ENCODE results near the gene SLC33A1. TPM values are rescaled to one million over a fixed set of nuclear protein-coding genes. Genes with fewer than 3 reads are reported as not detected.
A peak's percentile ranks its signal among the peaks of the same experiment; 100 is the strongest.

SLC33A1 gene
- total RNA-seq, 5 donors from 2014 or later (not counting 1 experiment from before 2014, with no cell fraction given) = 17.4 to 33.1 (median 28.5) TPM

DNA sequence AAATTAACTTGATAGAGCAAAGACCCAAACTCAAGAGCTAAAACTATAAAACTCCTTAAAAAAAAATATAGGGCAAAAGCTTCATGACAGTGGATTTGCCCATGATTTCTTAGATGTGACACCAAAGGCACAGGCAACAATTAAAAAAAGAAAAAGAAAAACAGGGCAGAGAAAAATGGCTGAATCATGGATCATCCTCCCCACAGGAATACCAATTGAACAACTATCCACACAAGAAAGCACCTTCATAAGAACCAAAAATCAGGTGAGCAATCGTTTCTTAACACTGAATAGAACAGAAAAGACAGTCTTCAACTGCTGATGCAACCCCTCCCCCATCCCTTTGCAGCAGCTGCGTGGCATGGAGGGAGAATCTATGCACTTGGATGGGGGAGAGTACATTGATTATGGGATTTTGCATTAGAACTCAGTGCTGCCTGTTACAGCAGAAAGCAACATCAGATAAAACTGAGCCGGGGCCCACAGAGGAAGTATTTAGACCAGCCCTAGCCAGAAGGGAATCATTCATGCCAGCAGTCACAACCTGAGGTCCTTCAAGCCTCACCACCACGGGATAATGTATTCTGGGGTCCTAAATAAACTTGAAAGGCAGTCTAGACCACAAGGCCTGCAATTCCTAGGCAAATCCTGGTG lies 63.8 kb downstream of the SLC33A1 start:
- no peak overlapping the region for H3K27ac ChIP-seq (ENCODE audit: low read length)
- peaks cover 10 to 19% (median 15%) of the 10 kb centered on the region in 3 donors for H3K4me1 Mint-ChIP-seq
- peaks cover 47% of the 10 kb centered on the region for H3K36me3 Mint-ChIP-seq
- WGBS (ENCODE audit: insufficient coverage) = no CpG with 5 or more reads among the region's 4 CpGs
- no peaks in the 10 kb centered on the region for H3K9me3 ChIP-seq
- H3K9me3 Mint-ChIP-seq = peaks cover 3 to 8% (median 7%) of the 10 kb centered on the region in 3 donors
- no peak for DNase-seq
- H3K4me3 Mint-ChIP-seq = no peak overlapping the region
- no peaks in the 10 kb centered on the region for H3K27me3 ChIP-seq (replicated peaks in 1 of 2; ENCODE audit: control insufficient read depth in 2 of 2, extremely low read depth in 1 of 2, insufficient read depth in 2 of 2, low read length in 1 of 2)
- no peaks in the 10 kb centered on the region for H3K27me3 Mint-ChIP-seq
- H3K27ac Mint-ChIP-seq = no peak overlapping the region
- no peaks in the 10 kb centered on the region for H3K4me1 ChIP-seq (ENCODE audit: control insufficient read depth in 1 of 2, extremely low read depth in 1 of 2, insufficient read depth in 2 of 2, low read length in 2 of 2)
- CTCF ChIA-PET = interaction anchor here (1.0 to 1.2 kb wide), 2 partner anchors 16 to 62 kb away, joined by 4 to 8 read pairs; partner anchors contain the start of gene C3orf33 (in 1 of the 2)
- no peak for ATAC-seq (replicated peaks in 1 of 4)
- POLR2A ChIA-PET = no interaction called here
- no peak overlapping the region for H3K4me3 ChIP-seq (ENCODE audit: control insufficient read depth in 1 of 2, extremely low read depth in 1 of 2, low read length in 1 of 2)
- H3K36me3 ChIP-seq (ENCODE audit: control insufficient read depth in 2 of 2, extremely low read depth in 1 of 2, insufficient read depth in 1 of 2, low read length in 1 of 2) = peaks cover 0 to 9% of the 10 kb centered on the region in 2 donors

DNA sequence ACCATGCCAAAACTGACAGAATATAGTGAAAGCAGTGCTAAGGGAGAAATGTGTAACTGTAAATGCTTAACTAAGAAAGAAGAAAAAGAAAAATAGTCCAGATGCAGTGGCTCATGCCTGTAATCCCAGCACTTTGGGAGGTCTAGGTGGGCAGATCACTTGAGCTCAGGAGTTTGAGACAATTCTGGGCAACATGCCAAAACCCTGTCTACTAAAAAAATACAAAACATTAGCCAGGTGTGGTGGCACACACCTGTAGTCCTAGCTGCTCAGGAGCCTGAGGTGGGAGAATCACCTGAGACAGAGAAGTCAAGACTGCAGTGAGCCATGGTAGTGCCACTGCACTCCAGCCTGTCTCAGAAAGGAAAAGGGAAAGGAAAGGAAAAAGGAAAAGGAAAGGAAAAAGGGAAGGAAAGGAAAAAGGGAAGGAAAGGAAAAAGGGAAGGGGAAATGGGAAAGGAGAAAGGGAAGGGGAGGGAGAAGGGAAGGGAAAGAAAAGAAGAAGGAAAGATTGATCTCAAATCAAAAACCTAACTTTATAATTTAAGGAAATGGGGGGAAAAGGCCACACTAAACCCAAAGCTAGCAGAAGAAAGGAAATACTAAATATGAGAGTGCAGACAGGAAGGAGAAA lies 68.4 kb downstream of the SLC33A1 start:
- Histone ChIP-seq H3K36me3 (ENCODE audit: control insufficient read depth in 2 of 2, extremely low read depth in 1 of 2, insufficient read depth in 1 of 2, low read length in 1 of 2) (peaks cover 0 to 3% of the 10 kb centered on the region in 2 donors), H3K9me3 (no peaks in the 10 kb centered on the region), H3K4me1 (ENCODE audit: control insufficient read depth in 1 of 2, extremely low read depth in 1 of 2, insufficient read depth in 2 of 2, low read length in 2 of 2) (no peaks in the 10 kb centered on the region), H3K27ac (ENCODE audit: low read length) (no peak overlapping the region), H3K4me3 (ENCODE audit: control insufficient read depth in 1 of 2, extremely low read depth in 1 of 2, low read length in 1 of 2) (no peak overlapping the region), H3K27me3 (replicated peaks in 1 of 2; ENCODE audit: control insufficient read depth in 2 of 2, extremely low read depth in 1 of 2, insufficient read depth in 2 of 2, low read length in 1 of 2) (no peaks in the 10 kb centered on the region)
- DNase-seq (peak in 1 of 35 experiments; percentile 8), ATAC-seq (replicated peaks in 1 of 4) (no peak)
- POLR2A ChIA-PET = no interaction called here
- H3K4me1 Mint-ChIP-seq = peaks cover 14 to 20% (median 17%) of the 10 kb centered on the region in 3 donors
- H3K9me3 Mint-ChIP-seq = peaks cover 0 to 10% (median 10%) of the 10 kb centered on the region in 3 donors
- H3K36me3 Mint-ChIP-seq = peaks cover 31% of the 10 kb centered on the region
- no peak overlapping the region for H3K4me3 Mint-ChIP-seq
- CTCF ChIA-PET = no interaction called here
- no peak overlapping the region for H3K27ac Mint-ChIP-seq
- H3K27me3 Mint-ChIP-seq = no peaks in the 10 kb centered on the region

DNA sequence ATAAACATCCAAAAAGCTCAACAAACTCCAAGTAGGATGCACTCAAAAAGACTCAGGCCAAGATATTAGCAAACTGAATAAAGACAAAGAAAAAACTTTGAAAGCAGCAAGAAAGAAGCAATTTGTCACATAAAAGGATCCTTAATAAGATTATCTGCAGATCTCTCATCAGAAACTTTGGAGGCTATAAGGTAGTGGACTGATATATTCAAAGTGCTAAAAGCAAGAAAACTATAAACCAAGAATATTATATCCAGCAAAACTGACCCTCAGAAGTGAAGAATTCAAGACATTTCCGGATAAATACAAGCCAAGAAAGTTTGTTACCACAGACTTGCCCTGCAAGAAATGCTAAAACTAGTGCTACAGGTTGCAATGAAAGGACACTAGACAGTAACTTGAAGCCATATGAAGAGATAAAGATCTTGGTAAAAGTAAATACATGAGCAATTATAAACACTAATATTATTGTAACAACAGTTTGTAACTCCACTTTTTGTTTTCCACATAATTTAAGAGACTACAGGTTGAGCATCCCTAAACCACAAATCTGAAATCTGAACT lies 71.8 kb downstream of the SLC33A1 start:
- Histone ChIP-seq H3K4me1 (ENCODE audit: control insufficient read depth in 1 of 2, extremely low read depth in 1 of 2, insufficient read depth in 2 of 2, low read length in 2 of 2) (no peaks in the 10 kb centered on the region), H3K4me3 (ENCODE audit: control insufficient read depth in 1 of 2, extremely low read depth in 1 of 2, low read length in 1 of 2) (no peak overlapping the region), H3K9me3 (no peaks in the 10 kb centered on the region), H3K27ac (ENCODE audit: low read length) (no peak overlapping the region), H3K27me3 (replicated peaks in 1 of 2; ENCODE audit: control insufficient read depth in 2 of 2, extremely low read depth in 1 of 2, insufficient read depth in 2 of 2, low read length in 1 of 2) (no peaks in the 10 kb centered on the region), H3K36me3 (ENCODE audit: control insufficient read depth in 2 of 2, extremely low read depth in 1 of 2, insufficient read depth in 1 of 2, low read length in 1 of 2) (peaks cover 0 to 7% of the 10 kb centered on the region in 2 donors)
- Mint-ChIP-seq H3K4me1 (peaks cover 12 to 14% (median 14%) of the 10 kb centered on the region in 3 donors), H3K27ac (no peak overlapping the region), H3K36me3 (peaks cover 48% of the 10 kb centered on the region), H3K9me3 (peaks cover 0 to 10% (median 10%) of the 10 kb centered on the region in 3 donors), H3K4me3 (no peak overlapping the region), H3K27me3 (no peaks in the 10 kb centered on the region)
- CTCF ChIA-PET = interaction anchor here in 1 of 2 donors (1.2 kb wide), 1 partner anchor 24 kb away, joined by 3 read pairs; the partner anchor contains the start of gene C3orf33
- ATAC-seq (replicated peaks in 1 of 4) (no peak), DNase-seq (no peak)
- POLR2A ChIA-PET = no interaction called here
- 100% methylated on average over 1 of the region's 1 CpG for WGBS (ENCODE audit: insufficient coverage)

DNA sequence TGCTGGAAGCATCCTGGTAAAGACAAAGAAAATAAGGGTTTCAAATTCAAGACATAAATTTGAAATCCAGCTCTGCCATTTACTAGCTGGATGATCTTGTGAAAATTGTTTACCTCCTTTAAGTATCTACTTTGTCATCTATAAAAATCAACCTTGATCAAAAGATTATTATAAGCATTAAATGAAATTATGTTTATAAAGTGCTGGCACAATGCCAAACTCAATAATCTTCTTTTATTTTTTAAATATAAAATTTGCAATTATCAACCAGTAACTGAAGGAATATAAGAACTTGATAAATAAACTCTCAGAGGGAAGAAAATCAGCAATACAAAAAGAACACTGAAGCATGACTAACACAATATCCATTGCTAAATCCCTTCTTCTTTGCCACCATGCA lies 73.9 kb downstream of the SLC33A1 start:
- POLR2A ChIA-PET = interaction anchor here in 1 of 2 donors (0.6 kb wide), 1 partner anchor 12 kb away, joined by 3 read pairs; no protein-coding TSS in a partner anchor
- Histone ChIP-seq H3K36me3 (ENCODE audit: control insufficient read depth in 2 of 2, extremely low read depth in 1 of 2, insufficient read depth in 1 of 2, low read length in 1 of 2) (peaks cover 0 to 7% of the 10 kb centered on the region in 2 donors), H3K9me3 (no peaks in the 10 kb centered on the region), H3K27ac (ENCODE audit: low read length) (no peak overlapping the region), H3K4me1 (ENCODE audit: control insufficient read depth in 1 of 2, extremely low read depth in 1 of 2, insufficient read depth in 2 of 2, low read length in 2 of 2) (no peaks in the 10 kb centered on the region), H3K27me3 (replicated peaks in 1 of 2; ENCODE audit: control insufficient read depth in 2 of 2, extremely low read depth in 1 of 2, insufficient read depth in 2 of 2, low read length in 1 of 2) (no peaks in the 10 kb centered on the region), H3K4me3 (ENCODE audit: control insufficient read depth in 1 of 2, extremely low read depth in 1 of 2, low read length in 1 of 2) (no peak overlapping the region)
- CTCF ChIA-PET = no interaction called here
- DNase-seq (no peak), ATAC-seq (replicated peaks in 1 of 4) (no peak)
- H3K9me3 Mint-ChIP-seq = peaks cover 0 to 10% (median 10%) of the 10 kb centered on the region in 3 donors
- no peak overlapping the region for H3K4me3 Mint-ChIP-seq
- peaks cover under 1 to 2% (median under 1%) of the 10 kb centered on the region in 3 donors for H3K4me1 Mint-ChIP-seq
- peaks cover 50% of the 10 kb centered on the region for H3K36me3 Mint-ChIP-seq
- H3K27ac Mint-ChIP-seq = no peak overlapping the region
- H3K27me3 Mint-ChIP-seq = no peaks in the 10 kb centered on the region

DNA sequence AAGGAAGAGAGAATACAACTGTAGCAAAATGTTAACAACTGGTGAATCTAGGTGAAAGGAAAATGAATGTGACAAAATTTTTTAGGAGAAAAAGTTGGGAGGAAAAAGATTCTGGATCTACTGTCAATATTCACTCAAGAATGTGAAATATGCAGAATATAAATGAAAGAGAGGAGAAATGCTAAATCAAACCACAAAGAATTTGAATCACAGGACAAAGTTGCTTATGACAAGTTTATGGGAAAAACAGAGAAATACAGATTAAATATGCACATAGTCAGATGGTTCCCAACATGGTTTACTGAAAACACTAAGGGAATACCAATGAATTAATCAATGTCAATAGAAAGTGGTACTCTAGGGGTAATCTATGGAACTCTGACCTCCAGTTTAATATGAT lies 75.8 kb downstream of the SLC33A1 start:
- no peak overlapping the region for H3K27ac ChIP-seq (ENCODE audit: low read length)
- no peak for ATAC-seq (replicated peaks in 1 of 4)
- Mint-ChIP-seq H3K36me3 (peaks cover 60% of the 10 kb centered on the region), H3K4me3 (no peak overlapping the region), H3K9me3 (peaks cover 0 to 10% (median 10%) of the 10 kb centered on the region in 3 donors), H3K4me1 (no peaks in the 10 kb centered on the region), H3K27ac (no peak overlapping the region), H3K27me3 (no peaks in the 10 kb centered on the region)
- no peaks in the 10 kb centered on the region for H3K4me1 ChIP-seq (ENCODE audit: control insufficient read depth in 1 of 2, extremely low read depth in 1 of 2, insufficient read depth in 2 of 2, low read length in 2 of 2)
- no peaks in the 10 kb centered on the region for H3K27me3 ChIP-seq (replicated peaks in 1 of 2; ENCODE audit: control insufficient read depth in 2 of 2, extremely low read depth in 1 of 2, insufficient read depth in 2 of 2, low read length in 1 of 2)
- H3K36me3 ChIP-seq (ENCODE audit: control insufficient read depth in 2 of 2, extremely low read depth in 1 of 2, insufficient read depth in 1 of 2, low read length in 1 of 2) = peaks cover 0 to 15% of the 10 kb centered on the region in 2 donors
- POLR2A ChIA-PET = no interaction called here
- H3K4me3 ChIP-seq (ENCODE audit: control insufficient read depth in 1 of 2, extremely low read depth in 1 of 2, low read length in 1 of 2) = no peak overlapping the region
- H3K9me3 ChIP-seq = no peaks in the 10 kb centered on the region
- CTCF ChIA-PET = no interaction called here
- no peak for DNase-seq

DNA sequence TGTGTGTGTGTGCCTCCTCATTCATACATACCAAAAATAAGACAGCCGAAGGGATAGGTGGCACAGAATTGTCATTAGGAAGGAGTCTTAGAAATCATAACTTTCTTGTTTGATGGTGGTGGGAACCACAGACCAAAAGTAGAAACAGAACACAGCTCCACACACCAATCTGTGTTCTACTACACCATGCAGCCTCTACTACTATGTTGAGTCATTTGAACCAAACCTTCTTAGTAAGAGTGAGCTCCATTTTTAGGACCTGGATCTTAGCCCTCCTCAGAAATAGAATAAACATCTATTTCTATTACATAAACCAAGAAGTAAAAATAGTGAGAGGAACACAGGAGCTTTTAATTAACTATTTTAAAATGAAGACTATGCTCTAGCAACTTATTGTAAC lies 81.4 kb downstream of the SLC33A1 start:
- Histone ChIP-seq H3K4me1 (ENCODE audit: control insufficient read depth in 1 of 2, extremely low read depth in 1 of 2, insufficient read depth in 2 of 2, low read length in 2 of 2) (no peaks in the 10 kb centered on the region), H3K4me3 (ENCODE audit: control insufficient read depth in 1 of 2, extremely low read depth in 1 of 2, low read length in 1 of 2) (no peak overlapping the region), H3K36me3 (ENCODE audit: control insufficient read depth in 2 of 2, extremely low read depth in 1 of 2, insufficient read depth in 1 of 2, low read length in 1 of 2) (peaks cover 4 to 11% of the 10 kb centered on the region in 2 donors), H3K27ac (ENCODE audit: low read length) (no peak overlapping the region), H3K27me3 (replicated peaks in 1 of 2; ENCODE audit: control insufficient read depth in 2 of 2, extremely low read depth in 1 of 2, insufficient read depth in 2 of 2, low read length in 1 of 2) (no peaks in the 10 kb centered on the region), H3K9me3 (no peaks in the 10 kb centered on the region)
- H3K4me3 Mint-ChIP-seq = no peak overlapping the region
- no peaks in the 10 kb centered on the region for H3K27me3 Mint-ChIP-seq
- peaks cover 60% of the 10 kb centered on the region for H3K36me3 Mint-ChIP-seq
- DNase-seq (no peak), ATAC-seq (replicated peaks in 1 of 4) (no peak)
- ChIA-PET POLR2A (no interaction called here), CTCF (interaction anchor here (0.6 to 1.1 kb wide), 3 partner anchors 33 to 1236 kb away, joined by 3 to 6 read pairs (median 4); partner anchors contain the start of gene C3orf33 (in 1 of the 2))
- no CpG with 5 or more reads among the region's 1 CpG for WGBS (ENCODE audit: insufficient coverage)
- H3K4me1 Mint-ChIP-seq = no peaks in the 10 kb centered on the region
- no peaks in the 10 kb centered on the region for H3K9me3 Mint-ChIP-seq
- H3K27ac Mint-ChIP-seq = no peak overlapping the region
